ENCODE results near the gene OSGEP. TPM values are rescaled to one million over a fixed set of nuclear protein-coding genes. Genes with fewer than 3 reads are reported as not detected.

Gene OSGEP
- total RNA-seq, 4 donors from 2014 or later, result 26.7 to 146 (median 64.7) TPM

DNA sequence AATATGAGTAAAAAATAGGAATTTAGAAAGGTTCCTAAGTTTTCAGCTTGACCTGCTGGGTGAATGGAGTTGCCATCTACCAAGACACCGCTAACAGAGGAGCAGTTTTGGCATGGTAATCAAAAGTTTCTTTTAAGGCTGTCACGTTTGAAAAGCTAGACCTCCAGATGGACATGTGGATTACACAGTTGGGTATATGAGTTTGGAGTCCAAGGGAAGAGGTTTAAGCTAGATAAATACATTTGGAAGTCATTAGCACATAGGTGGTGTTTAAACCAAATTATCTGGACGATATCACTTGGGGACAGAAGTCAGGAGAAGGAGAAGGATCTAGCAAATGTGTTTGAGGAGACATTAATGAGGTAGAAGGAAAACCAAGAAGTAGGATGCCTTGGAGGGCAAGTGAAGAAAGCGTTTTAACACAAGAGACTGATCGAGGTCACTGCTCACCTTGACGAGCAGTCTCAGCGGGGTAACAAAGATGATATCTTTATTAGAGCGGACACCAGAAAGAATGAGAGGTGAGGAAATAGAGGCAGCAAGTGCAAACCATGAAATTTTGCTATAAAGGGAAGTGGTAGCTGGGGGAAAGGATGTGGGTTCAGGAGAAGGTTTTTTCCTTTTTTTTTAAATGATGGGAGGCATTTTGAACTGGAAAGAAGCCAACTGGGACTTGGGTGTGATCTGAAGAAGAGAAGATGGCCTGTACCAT lies 32.2 kb upstream of the OSGEP start:
- in situ Hi-C loops (cut with MboI; ENCODE audit: low pct_ligation_motif_present in 1 of 4, low pct_unique_long_range_greater_than_20kb in 1 of 4, low sequenced_read_pairs in 3 of 4), result no loop called here
- no peak for DNase-seq
- H3K36me3 ChIP-seq, result no peaks in the 10 kb centered on the region
- WGBS, 2 donors (ENCODE audit: low coverage in 1 of 2), result 79 to 90% methylated on average over 8 of the region's 8 CpGs
- no peaks in the 10 kb centered on the region for H3K27me3 ChIP-seq
- intact Hi-C loops (cut with DNase I; ENCODE audit: low total_unique reads), result no loop called here
- H3K9me3 ChIP-seq, result no peaks in the 10 kb centered on the region
- no peak overlapping the region for H3K27ac ChIP-seq
- TF ChIP-seq POLR2AphosphoS5 (IDR thresholded peaks at IDR 0.05) (no peak), EP300 (IDR thresholded peaks at IDR 0.05; ENCODE audit: low read depth) (no peak), POLR2A (IDR thresholded peaks at IDR 0.05) (no peak)
- TF ChIP-seq, protein P1, sequence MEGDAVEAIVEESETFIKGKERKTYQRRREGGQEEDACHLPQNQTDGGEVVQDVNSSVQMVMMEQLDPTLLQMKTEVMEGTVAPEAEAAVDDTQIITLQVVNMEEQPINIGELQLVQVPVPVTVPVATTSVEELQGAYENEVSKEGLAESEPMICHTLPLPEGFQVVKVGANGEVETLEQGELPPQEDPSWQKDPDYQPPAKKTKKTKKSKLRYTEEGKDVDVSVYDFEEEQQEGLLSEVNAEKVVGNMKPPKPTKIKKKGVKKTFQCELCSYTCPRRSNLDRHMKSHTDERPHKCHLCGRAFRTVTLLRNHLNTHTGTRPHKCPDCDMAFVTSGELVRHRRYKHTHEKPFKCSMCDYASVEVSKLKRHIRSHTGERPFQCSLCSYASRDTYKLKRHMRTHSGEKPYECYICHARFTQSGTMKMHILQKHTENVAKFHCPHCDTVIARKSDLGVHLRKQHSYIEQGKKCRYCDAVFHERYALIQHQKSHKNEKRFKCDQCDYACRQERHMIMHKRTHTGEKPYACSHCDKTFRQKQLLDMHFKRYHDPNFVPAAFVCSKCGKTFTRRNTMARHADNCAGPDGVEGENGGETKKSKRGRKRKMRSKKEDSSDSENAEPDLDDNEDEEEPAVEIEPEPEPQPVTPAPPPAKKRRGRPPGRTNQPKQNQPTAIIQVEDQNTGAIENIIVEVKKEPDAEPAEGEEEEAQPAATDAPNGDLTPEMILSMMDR (IDR thresholded peaks at IDR 0.05), result no peak
- H3K4me3 ChIP-seq, result no peak overlapping the region
- H3K4me1 ChIP-seq, result no peaks in the 10 kb centered on the region

DNA sequence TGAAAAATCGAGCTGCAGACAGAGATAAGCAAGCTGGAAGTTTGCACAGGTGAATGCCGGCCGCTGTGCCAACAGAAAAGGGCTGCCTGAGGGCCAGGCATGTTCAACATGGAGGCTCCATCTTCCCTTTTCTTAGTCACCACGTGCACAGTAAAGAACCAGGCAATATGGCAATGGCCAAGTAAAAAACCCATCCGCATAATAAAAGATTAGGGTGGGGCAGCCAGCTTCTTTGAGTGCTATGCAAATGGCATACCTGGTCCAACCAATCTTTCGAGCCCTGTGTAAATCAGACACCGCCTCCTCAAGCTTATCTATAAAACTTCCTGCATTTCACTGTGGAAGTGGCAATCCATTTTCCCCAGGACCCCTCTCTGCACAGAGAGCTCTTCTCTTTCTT lies 31.3 kb upstream of the OSGEP start:
- in situ Hi-C loops (cut with MboI; ENCODE audit: low pct_ligation_motif_present in 1 of 4, low pct_unique_long_range_greater_than_20kb in 1 of 4, low sequenced_read_pairs in 3 of 4), result no loop called here
- H3K36me3 ChIP-seq, result no peaks in the 10 kb centered on the region
- intact Hi-C loops (cut with DNase I; ENCODE audit: low total_unique reads), result no loop called here
- no peak overlapping the region for H3K27ac ChIP-seq
- 67 to 68% methylated on average over 7 of the region's 7 CpGs for WGBS, 2 donors (ENCODE audit: low coverage in 1 of 2)
- H3K27me3 ChIP-seq, result no peaks in the 10 kb centered on the region
- no peak for DNase-seq
- H3K9me3 ChIP-seq, result no peaks in the 10 kb centered on the region
- TF ChIP-seq, protein P1 (IDR thresholded peaks at IDR 0.05), result no peak
- TF ChIP-seq POLR2AphosphoS5 (IDR thresholded peaks at IDR 0.05), result no peak
- TF ChIP-seq POLR2A (IDR thresholded peaks at IDR 0.05), result no peak
- no peak for TF ChIP-seq EP300 (IDR thresholded peaks at IDR 0.05; ENCODE audit: low read depth)
- no peak overlapping the region for H3K4me3 ChIP-seq
- no peaks in the 10 kb centered on the region for H3K4me1 ChIP-seq

DNA sequence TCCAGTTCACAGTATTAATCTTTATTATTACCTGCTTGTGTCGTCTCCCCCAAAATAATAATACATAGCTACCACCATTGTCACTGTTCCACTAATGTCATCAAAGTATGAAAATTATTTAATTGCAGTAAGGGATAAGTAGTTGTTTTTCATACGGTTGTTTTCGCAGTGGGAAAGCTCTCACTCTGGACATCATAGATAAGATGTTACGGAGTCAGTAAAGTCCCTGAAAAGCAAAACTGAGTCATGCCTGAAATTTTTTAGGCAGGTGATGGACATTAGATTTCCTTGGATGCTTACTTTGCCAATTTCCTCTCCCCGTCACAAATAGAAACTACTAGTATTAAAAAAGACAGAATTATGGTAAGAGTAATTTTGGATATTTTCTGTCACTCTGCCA lies 27.8 kb upstream of the OSGEP start:
- Histone ChIP-seq H3K9me3 (no peaks in the 10 kb centered on the region), H3K27ac (no peak overlapping the region), H3K36me3 (no peaks in the 10 kb centered on the region), H3K4me3 (no peak overlapping the region), H3K4me1 (peaks cover 0 to 4% (median 1%) of the 10 kb centered on the region in 4 donors), H3K27me3 (no peaks in the 10 kb centered on the region)
- 88 to 91% methylated on average over 5 of the region's 5 CpGs for WGBS, 2 donors (ENCODE audit: low coverage in 1 of 2)
- intact Hi-C loops (cut with DNase I; ENCODE audit: low total_unique reads) (no loop called here), in situ Hi-C loops (cut with MboI; ENCODE audit: low pct_ligation_motif_present in 1 of 4, low pct_unique_long_range_greater_than_20kb in 1 of 4, low sequenced_read_pairs in 3 of 4) (no loop called here)
- no peak for TF ChIP-seq POLR2AphosphoS5 (IDR thresholded peaks at IDR 0.05)
- TF ChIP-seq EP300 (IDR thresholded peaks at IDR 0.05; ENCODE audit: low read depth), result no peak
- no peak for TF ChIP-seq POLR2A (IDR thresholded peaks at IDR 0.05)
- TF ChIP-seq, protein P1 (IDR thresholded peaks at IDR 0.05), result no peak
- no peak for DNase-seq

DNA sequence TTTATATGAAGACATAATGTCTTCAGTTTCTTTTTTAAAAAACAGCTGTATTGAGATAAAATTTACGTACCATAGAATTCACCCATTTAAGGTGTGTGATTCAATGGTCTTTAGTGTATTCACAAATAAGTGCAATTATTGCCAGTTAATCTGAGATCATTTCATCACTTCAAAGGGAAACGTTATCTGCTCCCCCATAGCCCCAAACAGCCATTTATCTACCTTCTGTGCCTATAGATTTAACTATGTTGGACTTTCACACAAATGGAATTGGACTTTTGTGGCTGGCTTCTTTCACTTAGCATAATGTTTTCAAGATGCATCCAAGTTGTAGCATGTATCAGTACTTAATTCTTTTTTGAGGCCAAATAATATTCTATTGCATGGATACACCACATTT lies 24.3 kb upstream of the OSGEP start:
- peaks cover 0 to 12% (median 3%) of the 10 kb centered on the region in 4 donors for H3K4me1 ChIP-seq
- H3K27me3 ChIP-seq, result no peaks in the 10 kb centered on the region
- no peaks in the 10 kb centered on the region for H3K9me3 ChIP-seq
- TF ChIP-seq, protein P1 (IDR thresholded peaks at IDR 0.05), result no peak
- TF ChIP-seq EP300 (IDR thresholded peaks at IDR 0.05; ENCODE audit: low read depth) (no peak), POLR2AphosphoS5 (IDR thresholded peaks at IDR 0.05) (no peak), POLR2A (IDR thresholded peaks at IDR 0.05) (no peak)
- in situ Hi-C loops (cut with MboI; ENCODE audit: low pct_ligation_motif_present in 1 of 4, low pct_unique_long_range_greater_than_20kb in 1 of 4, low sequenced_read_pairs in 3 of 4), result no loop called here
- H3K4me3 ChIP-seq, result no peak overlapping the region
- no peak for DNase-seq
- intact Hi-C loops (cut with DNase I; ENCODE audit: low total_unique reads), result no loop called here
- WGBS, 2 donors (ENCODE audit: low coverage in 1 of 2), result 91 to 92% methylated on average over 2 of the region's 2 CpGs
- peaks cover 0 to 30% (median 9%) of the 10 kb centered on the region in 4 donors for H3K36me3 ChIP-seq
- no peak overlapping the region for H3K27ac ChIP-seq
